HG03135 (cell line): Measurements from ENCODE around the gene KPNA6.
"Not testable (repeated sequence)": the region's sequence is repeated elsewhere in the genome, so short reads cannot be mapped to it uniquely, and the experiment has no call there.

Experiments used
- ATAC-seq: cut with Tn5 transposase; IDR thresholded peaks from one replicate; pipeline ENCODE4 v1.9.1; 2021; ENCODE audit warnings: mild to moderate bottlenecking, moderate library complexity; ENCODE audit not compliant: unreplicated experiment

KPNA6 gene

DNA sequence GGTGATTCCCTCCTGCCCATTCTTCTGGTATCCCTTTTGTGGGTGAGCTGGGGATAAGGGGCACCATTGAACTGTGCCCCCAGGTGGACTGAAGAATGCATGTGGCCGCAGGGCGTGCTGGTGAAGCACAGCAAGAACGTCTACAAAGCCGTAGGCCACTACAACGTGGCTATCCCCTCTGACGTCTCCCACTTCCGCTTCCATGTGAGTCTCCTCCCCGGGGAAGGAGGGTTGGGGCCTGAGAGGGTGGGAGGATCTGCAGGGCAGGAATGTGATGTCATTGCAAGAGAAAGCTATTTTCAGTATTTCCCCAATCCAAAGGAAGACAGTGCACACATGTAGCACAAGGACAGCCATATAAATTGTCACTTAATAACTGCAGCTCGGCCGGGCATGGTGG lies 7.5 kb upstream of the KPNA6 start:
- ATAC-seq, result no peak

DNA sequence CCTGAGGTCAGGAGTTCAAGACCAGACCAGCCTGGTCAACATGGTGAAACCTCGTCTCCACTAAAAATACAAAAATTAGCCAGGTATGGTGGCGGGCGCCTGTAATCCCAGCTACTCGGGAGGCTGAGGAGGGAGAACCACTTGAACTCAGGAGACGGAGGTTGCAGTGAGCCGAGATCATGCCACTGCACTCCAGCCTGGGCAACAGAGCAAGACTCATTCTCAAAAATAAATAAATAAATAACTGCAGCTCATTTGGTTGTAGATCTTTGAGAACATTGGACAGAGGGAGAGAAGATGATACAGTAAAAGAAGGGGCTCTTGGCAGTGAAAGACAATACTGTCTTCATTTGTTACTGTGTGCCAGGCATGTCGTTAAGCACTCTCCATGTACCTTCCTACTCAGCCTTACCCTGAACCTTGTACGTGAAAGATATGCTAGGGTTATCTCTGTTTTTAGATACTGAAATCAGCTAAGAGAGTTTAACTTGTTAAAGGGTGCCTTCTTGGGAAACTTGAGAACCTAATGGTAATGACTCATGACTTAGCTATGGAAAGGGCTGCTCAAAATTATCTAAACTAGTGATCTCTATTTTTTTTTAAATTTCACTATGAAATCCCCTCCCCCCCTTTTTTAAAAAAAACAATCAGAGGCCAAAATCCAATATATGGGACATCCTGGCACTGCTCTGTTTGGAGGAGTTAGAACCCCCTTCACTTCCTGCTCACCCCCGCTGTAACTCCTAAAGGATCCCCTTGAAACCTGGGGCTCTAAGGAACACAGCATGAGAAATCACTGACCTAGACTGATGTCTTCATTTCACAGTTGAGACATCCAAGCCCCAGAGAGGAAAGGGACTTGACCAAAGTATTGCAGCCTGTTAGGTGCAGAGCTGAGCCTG lies 6.8 kb upstream of the KPNA6 start:
- no peak for ATAC-seq

DNA sequence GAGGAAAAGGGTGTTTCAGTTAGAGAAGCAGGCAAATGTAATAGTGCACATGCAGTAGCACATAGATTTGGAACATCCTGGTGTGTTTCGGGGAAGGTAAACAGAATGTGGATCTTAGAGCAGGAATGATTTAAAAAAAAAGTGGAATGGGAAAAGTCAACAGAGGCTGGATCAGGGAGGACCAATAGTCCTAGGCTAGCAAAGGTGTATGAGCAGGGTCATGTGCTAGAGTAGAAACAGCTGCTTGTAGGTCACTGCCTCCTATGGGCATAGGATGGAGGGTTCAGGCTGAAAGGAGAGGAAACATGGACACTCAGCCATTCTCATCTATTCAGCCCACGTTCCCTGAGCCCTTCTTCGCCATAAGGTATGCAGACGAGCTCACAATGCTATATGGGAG lies 3.7 kb upstream of the KPNA6 start:
- no peak for ATAC-seq

- ATAC-seq, result no peak
Observed at GRCh38 chr1:32105338-32105737, 2.5 kb upstream of the KPNA6 start.

DNA sequence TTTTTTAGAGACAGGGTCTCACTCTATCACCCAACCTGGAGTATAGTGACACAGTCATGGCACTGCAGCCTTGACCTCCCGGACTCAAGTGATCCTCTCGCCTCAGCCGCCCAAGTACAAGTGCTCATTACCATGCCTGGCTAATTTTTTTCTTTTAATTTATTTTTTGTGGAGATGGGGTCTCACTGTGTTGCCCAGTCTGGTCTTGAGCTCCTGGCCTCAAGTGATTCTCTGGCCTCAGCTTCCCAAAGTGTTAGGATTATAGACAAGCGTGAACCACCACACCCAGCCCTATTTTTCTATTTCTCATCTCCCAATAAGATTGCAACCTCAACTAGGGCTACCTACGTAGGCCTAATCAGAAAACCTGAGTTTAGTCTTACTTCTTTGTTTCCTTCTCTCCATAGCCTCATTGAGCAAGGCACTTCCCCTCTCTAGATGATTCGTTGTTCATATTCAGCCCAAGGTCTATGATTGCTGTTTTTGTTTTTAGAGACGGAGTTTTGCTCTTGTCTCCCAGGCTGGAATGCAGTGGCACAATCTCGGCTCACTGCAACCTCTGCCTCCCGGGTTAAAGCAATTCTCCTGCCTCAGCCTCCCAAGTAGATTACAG lies 1.1 kb upstream of the KPNA6 start:
- no peak for ATAC-seq

DNA sequence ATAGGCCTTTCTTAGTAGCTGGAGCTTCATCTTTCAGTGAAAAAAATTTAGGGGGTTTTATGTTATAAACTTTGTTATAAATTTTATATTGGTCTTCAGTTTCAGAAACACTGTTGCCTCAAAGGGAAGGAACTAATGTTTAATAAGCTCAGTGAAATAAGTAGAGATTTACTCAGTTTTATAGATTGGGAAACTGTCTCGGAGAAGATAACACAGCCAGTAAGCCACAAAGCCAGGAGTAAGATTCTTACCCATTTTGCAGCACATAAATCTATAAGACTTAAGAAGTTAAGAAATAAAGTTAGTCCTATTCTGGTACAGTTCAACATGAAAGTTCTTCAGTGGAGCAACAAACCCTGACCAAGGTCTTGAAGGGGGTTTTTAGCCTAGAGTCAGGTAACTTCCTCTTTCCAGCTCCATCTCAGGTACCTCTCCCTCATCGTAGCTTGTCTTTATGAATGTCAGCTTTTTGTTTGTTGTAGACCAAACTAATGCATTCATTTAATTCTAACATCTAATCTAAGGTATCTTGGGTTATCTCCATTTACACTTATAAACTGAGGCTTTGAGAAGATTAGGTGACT lies 3.3 kb downstream of the KPNA6 start:
- no peak for ATAC-seq

GRCh38 chr1:32111789-32112188 lies 3.9 kb downstream of the KPNA6 start:
- ATAC-seq, result no peak

GRCh38 chr1:32112806-32113375 lies 5.0 kb downstream of the KPNA6 start:
- ATAC-seq, result no peak

- ATAC-seq, result not testable (repeated sequence)
Observed at GRCh38 chr1:32113436-32113835, 5.6 kb downstream of the KPNA6 start.

- ATAC-seq, result no peak
Observed at GRCh38 chr1:32114420-32114819, 6.6 kb downstream of the KPNA6 start.

- ATAC-seq, result no peak
Observed at GRCh38 chr1:32115496-32115895, 7.6 kb downstream of the KPNA6 start.

DNA sequence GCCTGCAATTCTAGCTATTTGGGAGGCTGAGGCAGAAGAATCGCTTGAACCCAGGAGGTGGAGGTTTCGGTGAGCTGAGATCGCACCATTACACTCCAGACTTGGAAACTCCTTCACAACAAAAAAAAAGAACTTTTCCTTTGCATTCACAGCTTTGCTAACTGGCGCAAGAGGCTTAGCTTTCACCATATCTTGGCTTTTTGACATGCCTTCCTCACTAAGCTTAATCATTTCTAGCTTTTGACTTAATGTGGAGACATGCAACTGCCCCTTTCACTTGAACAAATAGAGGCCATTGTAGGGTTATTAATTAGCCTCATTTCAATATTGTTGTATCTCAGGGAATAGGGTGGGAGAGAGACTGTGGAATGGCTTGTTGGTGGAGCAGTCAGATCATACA lies 8.7 kb downstream of the KPNA6 start:
- no peak for ATAC-seq

DNA sequence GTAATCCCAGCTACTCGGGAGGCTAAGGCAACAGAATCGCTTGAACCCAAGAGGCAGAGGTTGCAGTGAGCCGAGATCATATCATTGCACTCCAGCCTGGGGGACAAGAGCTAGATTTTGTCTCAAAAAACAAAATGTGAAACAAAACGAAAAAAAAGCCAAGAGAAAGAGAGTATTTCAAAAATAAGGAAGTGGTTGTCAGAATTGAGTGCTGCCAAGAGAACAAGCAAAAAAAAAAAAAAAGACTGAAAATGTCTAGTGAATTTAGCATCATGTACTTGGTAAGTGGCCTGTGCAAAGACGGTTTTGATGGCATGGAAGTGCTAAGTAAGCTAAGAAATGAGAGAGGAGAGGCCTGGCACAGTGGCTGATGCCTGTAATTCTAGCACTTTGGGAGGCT lies 14.3 kb downstream of the KPNA6 start:
- no peak for ATAC-seq

- ATAC-seq, result not testable (repeated sequence)
Observed at GRCh38 chr1:32123361-32123760, 15.5 kb downstream of the KPNA6 start.

DNA sequence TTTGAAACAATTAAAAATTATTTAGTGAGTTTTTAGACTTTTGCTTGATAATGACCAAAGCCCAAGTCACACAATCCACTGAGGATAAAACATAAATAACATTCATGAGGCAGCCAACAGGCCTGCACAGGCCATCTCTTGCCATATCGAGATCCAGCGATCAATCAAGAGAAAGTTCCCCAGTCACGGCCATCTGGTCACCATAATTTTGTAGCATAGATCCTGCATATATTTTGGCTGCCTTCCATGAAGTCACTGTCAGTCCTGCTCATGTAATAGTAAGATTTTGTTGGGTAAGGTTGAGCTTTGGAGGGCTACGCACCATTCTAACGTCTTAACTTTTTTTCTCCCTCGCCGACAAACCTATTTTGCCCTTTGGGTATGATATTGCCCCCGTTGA lies 17.5 kb downstream of the KPNA6 start:
- ATAC-seq, result no peak

DNA sequence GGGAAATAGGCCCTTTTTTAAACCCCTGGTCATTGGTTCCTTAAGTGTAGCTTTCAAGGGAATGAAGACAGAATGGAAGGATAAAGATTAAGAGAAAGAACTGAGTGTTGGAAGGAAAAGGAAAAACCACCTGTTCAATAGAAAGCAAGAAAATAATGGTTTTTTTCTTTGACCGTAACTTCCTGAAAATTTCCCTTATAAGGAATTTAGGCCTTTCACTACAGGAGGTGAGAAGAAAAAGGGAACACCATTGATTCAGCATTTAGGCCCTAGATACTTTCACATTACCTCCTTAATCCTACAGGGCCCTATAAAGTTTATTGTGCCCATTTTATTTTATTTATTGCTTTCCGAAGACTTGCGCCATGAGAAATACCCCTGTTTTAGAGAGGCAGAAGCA lies 18.9 kb downstream of the KPNA6 start:
- no peak for ATAC-seq

DNA sequence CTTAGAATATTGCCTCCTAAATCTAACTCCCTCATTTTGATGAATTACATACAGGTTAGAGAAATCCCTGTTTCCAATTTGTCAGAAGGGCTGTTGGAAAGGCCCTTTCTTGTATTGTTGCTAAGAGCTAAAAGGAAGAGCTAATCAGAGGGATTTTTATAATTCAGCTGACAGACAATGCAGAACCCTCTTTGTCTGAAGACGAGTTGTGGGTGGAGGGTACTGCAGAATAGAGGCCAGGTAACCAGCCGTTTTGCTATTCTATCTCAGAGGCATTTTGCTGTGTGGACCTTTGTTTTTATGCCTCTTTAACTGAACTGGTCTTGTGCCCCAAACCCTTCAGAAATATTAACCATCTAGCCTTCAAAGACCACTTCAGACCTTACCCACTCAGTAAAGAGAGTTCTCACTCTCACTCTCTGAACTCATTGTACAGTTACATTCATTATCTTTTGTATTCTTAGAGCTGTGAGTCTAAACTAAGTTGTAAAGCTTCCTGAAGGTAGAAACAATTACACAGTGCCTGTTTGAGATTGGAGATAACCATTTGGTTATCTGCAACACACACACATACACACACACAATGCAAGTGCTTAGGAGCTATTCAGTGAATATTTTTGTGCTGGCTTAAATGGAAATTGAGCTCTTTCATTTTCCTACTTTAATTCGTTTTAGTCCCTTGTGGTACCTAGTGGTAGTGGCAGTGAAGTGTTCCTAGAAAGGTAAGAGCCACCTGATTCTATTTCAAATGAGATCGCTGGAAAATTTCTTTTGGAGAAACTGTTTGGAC lies 19.7 kb downstream of the KPNA6 start:
- no peak for ATAC-seq

DNA sequence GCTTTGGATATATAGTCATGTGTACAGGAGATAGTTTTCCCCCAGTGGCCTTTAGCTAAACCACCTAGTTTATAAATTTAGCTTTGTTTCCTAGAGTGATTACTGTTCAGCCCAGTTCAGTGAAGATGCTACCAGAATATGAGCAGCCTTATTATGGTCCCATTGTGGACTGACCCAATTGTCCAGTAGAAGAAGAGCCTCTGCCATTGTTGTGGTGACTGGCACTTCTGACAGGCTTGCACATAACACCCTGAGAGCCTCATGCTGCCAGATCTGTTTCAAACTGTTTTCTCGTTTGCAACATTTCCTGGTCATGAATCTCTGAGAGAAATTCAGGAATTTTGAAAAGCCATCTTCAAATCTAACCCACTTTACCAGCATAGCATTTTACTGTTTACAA lies 20.6 kb downstream of the KPNA6 start:
- ATAC-seq, result no peak

- ATAC-seq, result no peak
Observed at GRCh38 chr1:32128964-32129363, 21.1 kb downstream of the KPNA6 start.

- not testable (repeated sequence) for ATAC-seq
Observed at GRCh38 chr1:32133950-32134280, 26.1 kb downstream of the KPNA6 start.

DNA sequence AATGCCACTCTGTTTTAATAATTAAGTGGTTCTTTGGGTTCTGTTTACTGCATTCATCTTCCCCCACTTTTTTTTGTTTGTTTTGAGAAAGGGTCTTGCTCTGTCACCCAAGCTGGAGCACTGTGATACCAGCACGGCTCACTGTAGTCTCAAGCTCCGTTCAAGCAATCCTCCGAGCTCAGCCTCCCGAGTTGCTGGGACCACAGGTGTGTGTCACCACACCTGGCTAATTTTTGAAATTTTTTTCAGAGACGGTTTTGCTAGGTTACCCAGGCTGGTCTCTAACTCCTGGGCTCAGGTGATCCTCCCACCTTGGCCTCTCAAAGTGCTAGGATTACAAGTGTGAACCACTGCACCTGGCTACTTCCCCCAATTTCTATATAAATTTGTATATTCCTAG lies 29.3 kb downstream of the KPNA6 start:
- no peak for ATAC-seq
